Neutrophil (primary cell): ENCODE measurements around the gene RAB5IF.

Experiments used
- H3K27ac ChIP-seq: fragments of 200-600 bp; sonication (generic); 2 replicates; pipeline ENCODE4 v1.5.1; 2016; ENCODE audit warnings: mild to moderate bottlenecking, moderate library complexity
- H3K27me3 ChIP-seq: fragments of 200-600 bp; sonication (generic); 2 replicates; pipeline ENCODE4 v1.6.0; 2016; ENCODE audit warnings: mild to moderate bottlenecking
- H3K36me3 ChIP-seq: fragments of 200-600 bp; sonication (generic); 2 replicates; pipeline ENCODE4 v1.5.1; 2017
- H3K4me1 ChIP-seq, 2 experiments: fragments of 200-600 bp in 1 of 2; sonication (generic) in 1 of 2; 1 replicate in 1 of 2; 2 replicates in 1 of 2; pipeline versions ENCODE4 v1.5.1 to v1.6.1; 2013 to 2016; ENCODE audit warnings: low read depth in 1 of 2, low read length in 1 of 2, mild to moderate bottlenecking in 1 of 2, moderate library complexity in 1 of 2; ENCODE audit not compliant: control insufficient read depth in 1 of 2, insufficient read depth in 1 of 2
- H3K4me3 ChIP-seq, 2 experiments: fragments of 200-600 bp in 1 of 2; sonication (generic) in 1 of 2; 1 replicate in 1 of 2; 2 replicates in 1 of 2; pipeline ENCODE4 v1.5.1; 2013 to 2016; ENCODE audit warnings: low read depth in 1 of 2, low read length in 1 of 2, mild to moderate bottlenecking in 1 of 2, moderate library complexity in 1 of 2
- H3K9me3 ChIP-seq: fragments of 200-600 bp; sonication (generic); 2 replicates; pipeline ENCODE4 v1.5.1; 2016
- CTCF ChIP-seq: fragments of 200-600 bp; sonication (generic); IDR thresholded peaks from 2 replicates; pipeline ENCODE4 v1.5.1; 2016; ENCODE audit warnings: antibody characterized with exemption

The RAB5IF gene

DNA sequence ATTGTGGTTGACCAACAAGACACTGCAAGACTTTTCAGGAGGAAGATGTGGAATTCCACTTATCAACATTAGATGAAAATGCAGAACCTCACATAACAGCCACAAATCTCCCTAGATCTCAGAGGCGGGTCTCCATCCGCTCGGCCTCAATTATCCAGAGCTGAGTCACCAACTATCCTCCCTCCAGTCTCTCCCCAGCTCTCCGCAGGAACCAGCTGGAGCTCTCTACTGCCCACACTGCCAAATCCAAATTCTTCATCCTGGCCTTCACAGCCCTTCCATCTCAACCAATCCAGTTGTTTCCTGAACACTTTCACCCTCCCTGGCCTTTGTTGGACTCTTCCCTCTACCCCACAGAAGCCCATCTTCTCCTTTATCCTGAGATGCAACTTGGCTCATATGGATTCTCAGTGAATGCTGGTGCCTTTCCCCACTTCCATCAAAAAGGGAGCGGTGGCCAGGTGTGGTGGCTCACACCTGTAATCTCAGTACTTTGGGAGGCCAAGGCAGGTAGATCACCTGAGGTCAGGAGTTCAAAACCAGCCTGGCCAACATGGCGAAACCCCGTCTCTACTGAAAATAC lies 35.6 kb upstream of the RAB5IF start:
- Histone ChIP-seq H3K27ac (no peak overlapping the region), H3K4me1 (peaks cover 13 to 14% of the 10 kb centered on the region in 2 experiments), H3K9me3 (no peaks in the 10 kb centered on the region), H3K36me3 (no peaks in the 10 kb centered on the region), H3K4me3 (no peak overlapping the region), H3K27me3 (peaks cover 52% of the 10 kb centered on the region)
- no peak for TF ChIP-seq CTCF

- H3K36me3 ChIP-seq: no peaks in the 10 kb centered on the region
- no peaks in the 10 kb centered on the region for H3K9me3 ChIP-seq
- no peak overlapping the region for H3K4me3 ChIP-seq
- peaks cover 16 to 17% of the 10 kb centered on the region in 2 experiments for H3K4me1 ChIP-seq
- TF ChIP-seq CTCF: no peak
- peak overlapping the region; percentile 74 for H3K27ac ChIP-seq
- H3K27me3 ChIP-seq: peaks cover 60% of the 10 kb centered on the region
These were observed 33.7 kb upstream of the RAB5IF start for GRCh38 chr20:36571564-36572504.

GRCh38 chr20:36572701-36573102 lies 32.9 kb upstream of the RAB5IF start:
- no peak for TF ChIP-seq CTCF
- Histone ChIP-seq H3K4me3 (peak overlapping the region; percentile 77 to 97), H3K27ac (peak overlapping the region; percentile 74), H3K9me3 (no peaks in the 10 kb centered on the region), H3K36me3 (no peaks in the 10 kb centered on the region), H3K4me1 (peaks cover 16 to 17% of the 10 kb centered on the region in 2 experiments), H3K27me3 (peaks cover 60% of the 10 kb centered on the region)

DNA sequence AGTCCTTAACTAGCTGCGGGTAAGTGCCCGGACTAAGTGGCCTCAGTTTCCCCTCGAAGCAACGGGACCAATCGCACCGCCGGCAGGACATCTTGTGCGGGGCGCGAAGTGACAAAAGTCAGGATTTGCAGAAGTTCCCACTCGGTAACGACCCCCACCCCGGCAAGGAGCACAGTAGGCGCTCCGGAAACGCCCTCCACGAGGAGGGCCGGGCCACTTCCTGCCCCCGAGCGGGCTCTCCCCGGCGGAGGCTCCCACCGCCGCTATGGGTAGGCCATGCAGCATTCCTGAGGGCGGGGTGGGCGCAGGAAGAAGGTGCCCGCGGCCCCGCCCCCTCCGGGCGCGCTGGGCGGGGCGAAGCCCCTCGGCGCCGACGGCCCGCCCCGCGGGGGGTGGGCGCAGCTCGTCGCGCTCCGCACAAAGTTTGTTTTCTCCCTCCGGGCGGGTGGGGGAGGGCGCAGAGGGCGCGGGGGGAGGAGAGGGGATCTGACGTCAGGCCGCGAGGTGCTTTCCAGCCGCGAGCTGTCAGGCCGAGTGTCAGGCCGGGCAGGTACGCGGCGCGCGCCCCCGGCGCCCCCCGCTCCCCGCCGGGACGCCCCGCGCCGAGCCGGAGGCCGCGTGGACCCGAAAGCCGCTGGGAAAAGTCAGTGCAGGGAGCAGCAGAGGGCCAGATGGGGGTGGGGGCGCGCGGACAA lies 32.3 kb upstream of the RAB5IF start, which contains the start of gene TGIF2:
TGIF2 (plus strand) TSS at position 495 of the 695 bp plus-strand sequence. CDS start 5,178 bp downstream, outside the sequence.
- peaks cover 60% of the 10 kb centered on the region for H3K27me3 ChIP-seq
- TF ChIP-seq CTCF: no peak
- H3K4me3 ChIP-seq: peak within 1 kb of the TSS; percentile 77 to 97
- H3K36me3 ChIP-seq: no peaks in the 10 kb centered on the region
- H3K27ac ChIP-seq: peak within 1 kb of the TSS; percentile 74
- no peaks in the 10 kb centered on the region for H3K9me3 ChIP-seq
- peaks cover 16 to 17% of the 10 kb centered on the region in 2 experiments for H3K4me1 ChIP-seq

DNA sequence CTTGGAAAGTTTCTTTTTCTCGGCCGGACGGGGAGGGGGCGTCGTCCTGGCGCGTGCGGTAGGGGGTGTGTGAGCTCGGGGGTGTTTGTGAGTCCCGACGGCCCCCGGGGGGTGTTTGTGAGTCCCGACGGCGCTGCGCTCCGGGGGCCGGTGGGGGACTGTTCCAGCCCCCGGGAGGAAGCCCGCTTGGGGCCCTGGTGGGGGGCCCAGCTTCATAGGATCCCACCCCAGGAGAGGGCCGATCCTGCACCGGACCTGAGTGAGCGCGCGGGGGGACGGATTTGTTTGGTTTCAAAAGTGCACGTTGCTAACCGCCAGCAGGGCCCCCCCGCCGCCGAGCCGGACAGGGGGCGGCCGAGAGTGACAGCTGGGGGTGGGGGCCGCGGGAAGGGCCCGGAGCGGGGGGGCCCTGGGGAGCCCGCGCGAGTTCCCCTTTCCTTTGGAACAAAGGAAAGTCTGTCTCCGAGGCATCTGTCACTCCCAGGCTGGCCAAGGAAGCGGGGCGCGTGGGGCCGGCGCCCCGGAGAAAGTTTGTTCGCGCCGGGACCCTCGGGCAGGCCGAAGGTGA lies 31.7 kb upstream of the RAB5IF start:
- Histone ChIP-seq H3K4me3 (peak overlapping the region; percentile 77 to 97), H3K4me1 (peaks cover 16 to 17% of the 10 kb centered on the region in 2 experiments), H3K36me3 (no peaks in the 10 kb centered on the region), H3K27me3 (peaks cover 60% of the 10 kb centered on the region), H3K9me3 (no peaks in the 10 kb centered on the region), H3K27ac (peak overlapping the region; percentile 74)
- no peak for TF ChIP-seq CTCF
